Stimulated activated CD4-positive, alpha-beta T cell treated with anti-CD3 and anti-CD28 coated beads, TNF-alpha, amount 100 ng/mL, for 24 hours (primary cell): Measurements from ENCODE around the gene PCED1A.
A peak's percentile ranks its signal among the peaks of the same experiment; 100 is the strongest.
"Not testable (repeated sequence)": the region's sequence is repeated elsewhere in the genome, so short reads cannot be mapped to it uniquely, and the experiment has no call there.

Source experiments
- DNase-seq, 3 experiments: peaks; one replicate each; pipeline ENCODE4 v3.0.0-alpha.2; 2020; ENCODE audit warnings: low read depth in 3 of 3

PCED1A gene

DNA sequence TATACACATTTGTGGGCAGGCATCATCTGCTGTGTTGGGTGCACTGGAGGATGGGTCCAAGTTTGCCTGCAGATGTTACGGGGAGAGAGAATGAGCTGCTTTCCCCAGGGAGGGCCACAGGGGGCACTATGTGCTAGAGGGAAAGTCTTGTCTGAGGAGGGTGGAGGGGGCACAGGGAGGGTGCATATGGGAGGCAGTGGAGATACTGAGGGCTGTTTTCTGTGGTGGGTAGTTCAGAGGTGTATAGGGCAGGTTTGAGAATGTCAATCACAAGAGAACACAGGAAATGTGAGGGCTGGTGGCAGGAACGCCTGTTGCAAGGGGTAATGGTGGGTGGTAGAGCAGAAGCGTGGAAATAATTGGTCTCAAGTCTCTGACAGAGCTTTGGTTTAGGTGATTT, 25.2 kb upstream of the PCED1A start:
- peak in 1 of 3 experiments; percentile 56 for DNase-seq

GRCh38 chr20:2865101-2865500, 24.6 kb upstream of the PCED1A start:
- no peak for DNase-seq

DNA sequence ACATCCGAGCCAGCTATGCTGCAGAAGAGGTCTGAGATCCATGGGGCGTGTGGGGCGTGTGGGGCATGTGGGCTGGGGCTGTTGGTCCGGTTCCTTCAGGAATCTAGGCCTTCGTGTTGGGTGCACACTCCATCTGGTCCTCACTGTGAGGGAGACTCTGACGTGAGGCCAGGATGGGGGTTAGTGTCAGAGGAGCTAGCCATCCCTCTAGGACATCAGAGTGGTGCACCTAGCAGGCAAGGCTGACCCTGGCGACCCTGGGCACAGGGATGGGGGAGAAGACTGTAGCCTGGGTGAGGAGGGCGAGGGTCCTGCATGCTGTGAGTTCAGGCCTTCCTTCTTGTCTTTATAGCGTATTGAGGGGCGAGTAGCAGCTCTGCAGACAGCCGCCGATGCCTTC, 24.2 kb upstream of the PCED1A start:
- no peak for DNase-seq

DNA sequence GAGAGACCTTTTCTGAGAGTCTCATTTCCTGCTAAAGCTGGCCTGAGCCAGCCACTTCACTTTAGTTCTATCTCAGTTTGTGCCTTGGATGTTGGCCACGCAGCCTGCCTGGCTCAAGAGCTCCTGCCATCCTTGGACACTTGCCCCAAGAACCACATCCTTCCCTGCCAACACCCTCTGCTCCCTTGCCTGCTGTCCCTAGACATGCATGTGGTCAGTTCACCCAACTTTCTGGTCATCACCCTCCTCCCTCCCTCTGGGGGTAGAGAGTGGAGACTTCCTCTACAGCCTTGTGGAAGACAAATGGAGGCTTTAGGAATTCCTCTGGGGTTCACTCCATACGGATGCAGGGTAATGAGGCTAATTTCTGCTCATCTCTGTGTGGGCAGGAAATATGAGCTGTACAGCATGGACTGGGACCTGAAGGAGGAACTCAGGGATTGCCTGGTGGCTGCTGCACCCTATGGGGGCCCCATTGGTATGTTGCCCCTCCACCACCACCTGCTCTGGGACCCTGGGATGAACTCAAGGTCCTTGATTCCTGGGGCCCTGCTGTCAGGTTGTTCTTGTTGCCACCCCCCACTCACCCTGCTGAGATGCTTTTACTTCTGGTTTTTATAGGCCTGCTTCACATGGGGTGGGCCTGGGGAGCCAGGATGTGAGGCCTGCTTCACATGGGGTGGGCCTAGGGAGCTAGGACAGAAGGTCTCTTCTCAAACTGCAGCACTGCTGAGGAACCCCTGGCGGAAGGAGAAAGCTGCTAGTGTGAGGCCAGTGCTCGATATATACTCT, 19.1 kb upstream of the PCED1A start:
- DNase-seq = no peak

GRCh38 chr20:2858591-2858990, 18.1 kb upstream of the PCED1A start:
- DNase-seq = no peak

DNA sequence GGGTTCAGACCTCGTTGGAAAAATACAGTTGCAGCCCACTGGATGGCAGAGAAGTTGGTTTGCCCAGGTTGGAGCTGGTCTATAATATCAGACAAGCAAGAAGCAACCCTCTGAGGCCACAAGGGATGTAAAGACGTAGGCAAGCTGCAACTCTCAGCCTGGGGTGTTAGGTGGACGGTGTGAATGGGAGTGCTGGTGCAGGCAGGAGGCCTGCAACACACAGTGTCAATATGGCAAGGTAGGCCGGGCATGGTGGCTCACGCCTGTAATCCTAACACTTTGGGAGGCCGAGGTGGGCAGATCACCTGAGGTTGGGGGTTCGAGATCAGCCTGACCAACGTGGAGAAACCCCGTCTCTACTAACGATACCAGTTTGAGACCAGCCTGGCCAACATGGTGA, 10.6 kb upstream of the PCED1A start:
- no peak for DNase-seq

DNA sequence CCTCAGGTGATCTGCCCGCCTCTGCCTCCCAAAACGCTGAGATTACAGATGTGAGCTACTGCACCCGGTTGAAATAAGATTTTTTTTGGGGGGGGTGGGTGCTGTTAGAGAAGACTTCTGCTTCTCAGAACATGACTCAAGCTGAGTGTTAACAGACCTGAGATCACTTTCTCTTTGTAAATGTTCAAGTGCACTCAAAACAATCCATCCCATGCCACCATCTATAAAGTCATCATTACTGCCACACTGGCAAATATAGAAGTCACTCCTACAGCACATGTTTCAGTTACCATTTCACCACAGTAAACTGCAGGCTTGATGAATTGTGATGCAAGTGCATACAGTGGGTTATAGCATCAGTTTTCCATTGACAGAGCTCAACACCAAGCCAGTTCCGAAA, 9.1 kb upstream of the PCED1A start:
- no peak for DNase-seq

DNA sequence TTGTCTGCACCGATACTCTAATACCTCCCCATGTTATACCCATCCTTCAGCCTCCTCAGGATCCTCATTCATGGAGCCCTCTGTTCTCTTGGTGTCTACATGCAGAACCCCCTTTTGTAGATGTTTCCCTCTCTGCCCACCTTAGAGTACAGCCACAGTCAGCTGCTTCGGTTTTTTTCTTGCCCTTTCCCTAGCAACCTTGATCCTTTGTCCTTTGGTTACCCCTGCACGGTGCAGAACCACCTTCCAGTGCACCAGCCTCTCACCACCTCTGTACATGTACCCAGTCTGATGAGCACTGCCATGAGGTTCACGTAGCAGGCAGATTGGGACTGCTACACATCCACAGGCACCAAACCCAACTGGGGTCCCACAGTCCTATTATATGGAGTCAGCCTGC, 7.3 kb upstream of the PCED1A start:
- no peak for DNase-seq

GRCh38 chr20:2846698-2847097, 6.2 kb upstream of the PCED1A start:
- DNase-seq = no peak

DNA sequence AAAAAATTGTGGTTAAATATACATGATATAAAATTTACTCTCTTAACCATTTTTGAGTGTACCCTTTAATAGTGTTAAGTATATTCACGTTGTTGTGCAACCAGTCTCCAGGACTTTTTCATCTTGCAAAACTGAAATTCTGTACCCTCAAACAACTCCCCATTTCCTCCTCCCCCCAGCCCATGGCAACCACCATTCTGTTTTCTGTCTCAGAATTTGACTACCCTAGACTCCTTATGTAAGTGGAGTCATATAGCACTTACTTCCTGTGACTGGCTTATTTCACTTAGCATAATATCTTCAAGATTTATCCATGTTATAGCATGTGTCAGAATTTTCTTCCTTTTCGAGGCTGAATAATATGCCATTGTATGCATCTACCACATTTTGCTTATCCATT, 5.2 kb upstream of the PCED1A start:
- no peak for DNase-seq

- DNase-seq = peak in 2 of 3 experiments; percentile 10 to 44
Measured at GRCh38 chr20:2840967-2841531, 594 bp upstream of the PCED1A start.

DNA sequence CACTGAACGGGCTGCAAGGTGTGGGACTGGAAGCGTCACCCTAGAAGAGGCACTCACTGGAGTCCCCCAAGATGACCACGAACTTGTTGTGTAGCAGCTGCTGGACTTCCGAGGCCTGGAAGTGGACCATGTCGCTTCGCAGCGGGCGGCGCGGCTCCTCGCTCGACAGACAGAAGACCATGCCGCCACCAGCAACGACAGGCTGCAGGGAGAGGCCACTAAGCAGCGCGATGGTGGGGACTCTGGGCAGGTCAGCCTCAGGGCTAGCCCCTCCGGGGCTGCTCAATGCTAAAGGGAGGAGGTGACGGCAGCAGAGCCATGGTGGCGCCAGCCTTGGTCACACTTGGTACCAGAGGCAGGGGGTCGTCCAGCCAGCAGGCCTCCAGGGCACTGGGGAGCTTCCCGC, 720 bp downstream of the PCED1A start:
- no peak for DNase-seq

DNA sequence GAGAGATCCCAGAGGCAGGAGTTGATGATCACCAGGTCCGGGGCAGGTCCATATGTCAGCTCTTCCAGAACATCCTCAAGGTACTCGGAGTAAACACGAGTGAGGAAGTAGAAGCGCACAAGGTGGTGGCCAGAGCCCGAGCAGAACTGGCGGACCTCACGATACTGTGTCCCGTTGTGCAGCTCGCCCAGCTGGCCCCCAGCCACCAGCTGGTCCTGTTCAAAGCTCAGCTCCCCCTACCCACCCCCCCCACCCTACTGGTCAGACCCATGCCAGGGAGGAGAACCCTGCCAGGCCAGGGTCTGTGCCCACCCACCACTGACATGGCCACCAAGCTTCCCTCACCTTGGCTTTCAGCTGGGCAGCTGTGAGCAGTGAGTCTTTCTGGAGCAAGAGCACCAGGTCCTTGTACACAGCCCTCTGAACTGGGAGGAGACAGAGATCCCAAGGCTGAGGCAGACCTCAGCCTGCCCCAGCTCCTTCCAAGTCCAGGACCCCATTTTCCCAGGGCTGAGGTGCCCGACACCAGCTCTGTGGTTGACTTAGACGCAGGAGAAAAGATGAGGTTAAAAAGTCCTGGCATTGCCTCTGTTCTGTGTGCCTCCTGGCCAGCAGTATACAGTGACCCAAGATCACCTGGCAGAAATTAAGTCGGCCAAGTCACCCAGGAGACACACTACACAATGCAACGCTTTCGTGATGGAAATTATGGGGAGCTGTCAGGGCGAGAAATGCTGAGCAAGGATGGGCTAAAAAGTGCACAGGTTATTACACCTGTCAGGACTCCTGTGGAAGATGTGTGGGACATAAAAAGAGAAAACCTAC, 1.4 kb downstream of the PCED1A start:
- no peak for DNase-seq

GRCh38 chr20:2838170-2838797, 2.2 kb downstream of the PCED1A start:
- DNase-seq = no peak

DNA sequence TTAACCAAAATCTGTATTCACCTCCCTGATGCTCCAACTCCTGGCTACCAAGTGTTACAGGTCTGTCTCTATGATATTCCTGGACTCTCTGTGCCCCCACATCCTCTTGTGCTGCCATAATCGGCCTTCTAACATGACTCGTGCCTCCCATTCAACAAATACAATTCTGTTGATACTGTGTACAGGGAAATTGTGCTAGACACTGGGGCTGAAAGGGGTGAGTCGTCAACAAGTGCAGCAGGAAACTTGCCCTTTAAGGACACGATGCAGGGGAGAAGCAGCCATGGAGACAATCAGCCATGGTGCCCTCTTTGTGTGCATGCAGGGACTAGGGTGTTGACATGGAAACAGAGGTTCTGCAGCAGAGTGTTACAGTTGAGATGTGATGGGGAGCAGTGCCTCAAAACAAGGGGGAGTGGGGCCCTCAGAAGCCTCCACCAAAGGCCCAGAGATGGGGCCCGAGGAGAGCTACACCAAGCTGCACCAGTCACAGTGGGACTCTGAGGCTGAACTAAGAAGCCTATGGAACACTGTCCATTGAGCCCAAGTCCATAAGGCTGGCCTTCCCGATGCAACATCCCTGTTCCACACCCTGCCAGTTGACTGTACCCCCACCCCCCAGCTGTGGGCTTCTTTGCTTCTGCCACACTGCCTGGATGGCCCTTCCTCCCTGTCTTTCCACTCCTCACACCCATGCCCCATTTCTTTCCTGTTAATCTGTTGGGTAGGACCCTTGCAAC, 3.1 kb downstream of the PCED1A start:
- no peak for DNase-seq

- DNase-seq = no peak
Measured at GRCh38 chr20:2836035-2836434, 4.4 kb downstream of the PCED1A start.

DNA sequence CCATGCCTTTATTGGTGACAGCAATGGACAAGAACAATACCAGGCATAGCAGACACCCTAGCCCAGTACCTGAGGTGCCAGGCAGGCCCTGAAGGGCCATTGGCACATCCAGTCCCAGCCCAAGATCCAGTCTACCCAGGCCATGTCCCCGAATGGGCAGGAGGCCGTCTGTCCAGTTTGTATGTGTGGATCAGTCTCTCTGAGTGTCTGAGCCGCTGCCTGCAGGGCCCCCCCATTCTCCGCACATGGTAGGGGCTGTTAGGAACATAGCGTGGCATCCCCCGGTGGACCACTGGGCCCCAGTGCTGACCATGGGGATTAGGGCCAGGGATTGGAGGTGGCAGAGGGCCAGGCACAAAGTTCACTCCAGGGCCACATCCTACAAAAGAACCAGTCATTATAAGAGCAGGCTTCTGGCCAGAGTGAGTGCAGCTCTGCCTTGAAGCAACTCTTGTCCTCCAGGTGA, 5.1 kb downstream of the PCED1A start:
- no peak for DNase-seq

- no peak for DNase-seq
Measured at GRCh38 chr20:2834401-2835110, 5.9 kb downstream of the PCED1A start.

- no peak for DNase-seq
Measured at GRCh38 chr20:2833761-2834160, 6.7 kb downstream of the PCED1A start.

GRCh38 chr20:2831206-2831605, 9.2 kb downstream of the PCED1A start:
- DNase-seq = not testable (repeated sequence)

DNA sequence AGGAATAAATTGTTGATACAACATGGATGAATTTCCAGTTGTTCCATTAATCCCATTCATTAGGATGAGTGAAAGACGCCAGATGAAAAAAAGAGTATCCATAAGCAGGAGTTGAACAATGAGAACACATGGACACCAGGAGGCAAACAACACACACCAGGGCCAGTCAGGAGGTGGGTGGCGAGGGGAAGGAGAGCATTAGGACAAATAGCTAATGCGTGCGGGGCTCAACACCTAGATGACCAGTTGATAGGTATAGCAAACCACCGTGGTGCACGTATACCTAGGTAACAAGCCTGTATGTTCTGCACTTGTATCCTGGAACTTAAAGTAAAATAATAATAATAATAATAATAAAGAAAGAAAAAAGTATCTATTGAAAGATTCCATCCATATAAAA, 11.1 kb downstream of the PCED1A start:
- DNase-seq = no peak
